K562 (cell line): ENCODE results near the gene FAM204A. TPM values are rescaled to one million over a fixed set of nuclear protein-coding genes. Genes with fewer than 3 reads are reported as not detected.

Experiments used
- ATAC-seq: fragments of 200-7000 bp; cut with Tn5 transposase; 3 replicates; pipeline ENCODE4 v1.9.1; 2020; ENCODE audit warnings: moderate library complexity
- BruUV-seq: library from RNA; stranded (reverse); fragments of 400-500 nt; replicated peaks from 2 replicates; lab custom pipeline; 2021; lab: Mats Ljungman, UMichigan
- CTCF ChIA-PET: fragments of 300-600 bp; formaldehyde crosslinking; extraction: SDS; loops from one replicate; lab custom pipeline; 2021; ENCODE audit warnings: low intra/inter-chr PET ratio; lab: Yijun Ruan, JAX
- POLR2A ChIA-PET: fragments of 300-600, 350-650 bp; sonication (Branson Sonifier 250); formaldehyde crosslinking; extraction: SDS; loops from one replicate; lab custom pipeline; 2021; ENCODE audit warnings: antibody characterized with exemption, inconsistent platforms; lab: Yijun Ruan, JAX
- DNase-seq, 4 experiments: peaks; one replicate each; pipeline versions ENCODE4 v3.0.0 to v3.0.0-alpha.2; 2011 to 2018; ENCODE audit warnings: low spot score in 3 of 4, mixed read lengths in 3 of 4; ENCODE audit errors: extremely low read depth in 1 of 4
- FAIRE-seq: peaks from 2 replicates; lab custom pipeline; 2011; peaks lifted over from hg19 to GRCh38; lab: Jason Lieb, UNC
- H2AFZ ChIP-seq: 2 replicates; pipeline ENCODE4 v1.6.0; 2011; ENCODE audit warnings: low read depth, low read length, control low read depth, inconsistent platforms
- H3K27ac ChIP-seq: fragments of 200-600 bp; 3 replicates; pipeline ENCODE4 v1.8.0; 2011; ENCODE audit warnings: low read depth, mild to moderate bottlenecking, control low read depth, inconsistent platforms, low read length, moderate library complexity, mixed read lengths; ENCODE audit errors: extremely low read depth
- H3K27me3 ChIP-seq, 2 experiments: fragments of 300-600 bp in 1 of 2; 2 replicates in 1 of 2; 3 replicates in 1 of 2; pipeline versions ENCODE4 v1.6.0 to v1.8.0; 2011; ENCODE audit warnings: inconsistent platforms in 2 of 2, low read length in 2 of 2, mild to moderate bottlenecking in 1 of 2, mixed read lengths in 1 of 2, moderate library complexity in 1 of 2; ENCODE audit not compliant: control insufficient read depth in 2 of 2, insufficient read depth in 2 of 2
- H3K36me3 ChIP-seq: fragments of 300-600 bp; 3 replicates; pipeline ENCODE4 v1.8.0; 2011; ENCODE audit warnings: mild to moderate bottlenecking, low read length, inconsistent platforms; ENCODE audit not compliant: control insufficient read depth, insufficient read depth
- H3K4me1 ChIP-seq, 2 experiments: fragments of 200-600 bp in 1 of 2; replicated peaks in 1 of 2; 2 replicates in 1 of 2; 3 replicates in 1 of 2; pipeline versions ENCODE4 v1.5.1 to v1.8.0; 2011; ENCODE audit warnings: inconsistent platforms in 2 of 2, low read length in 2 of 2, mild to moderate bottlenecking in 1 of 2, mixed read lengths in 1 of 2, moderate library complexity in 1 of 2; ENCODE audit not compliant: control insufficient read depth in 2 of 2, insufficient read depth in 2 of 2
- H3K4me2 ChIP-seq: 2 replicates; pipeline ENCODE4 v1.6.1; 2011; ENCODE audit warnings: low read length, control low read depth, inconsistent platforms, mixed read lengths; ENCODE audit not compliant: insufficient read depth
- H3K4me3 ChIP-seq: fragments of 200-600 bp; sonication (generic), shearing (Covaris generic); 2 replicates; pipeline ENCODE4 v1.5.1; 2016; ENCODE audit warnings: control low read depth, inconsistent platforms
- H3K79me2 ChIP-seq: fragments of 200-600 bp; 3 replicates; pipeline ENCODE4 v1.8.0; 2011; ENCODE audit warnings: low read length, inconsistent platforms; ENCODE audit not compliant: control insufficient read depth, insufficient read depth
- H3K9ac ChIP-seq, 2 experiments: 2 replicates each; pipeline versions ENCODE4 v1.6.0 to v1.6.1; 2011; ENCODE audit warnings: low read depth in 2 of 2, low read length in 2 of 2, control low read depth in 1 of 2, inconsistent platforms in 1 of 2, mild to moderate bottlenecking in 1 of 2, mixed read lengths in 1 of 2; ENCODE audit not compliant: insufficient read depth in 1 of 2
- H3K9me1 ChIP-seq: one replicate; pipeline ENCODE4 v1.6.0; 2011; ENCODE audit warnings: inconsistent platforms, mild to moderate bottlenecking, low read length, moderate library complexity; ENCODE audit not compliant: control insufficient read depth, insufficient read depth
- H3K9me3 ChIP-seq: replicated peaks from 2 replicates; pipeline ENCODE4 v1.5.1; 2011; ENCODE audit warnings: low read depth, low read length, inconsistent platforms; ENCODE audit not compliant: control insufficient read depth, insufficient read depth
- H4K20me1 ChIP-seq: replicated peaks from 2 replicates; pipeline ENCODE4 v1.6.1; 2011; ENCODE audit warnings: low read length, inconsistent platforms, mixed read lengths; ENCODE audit not compliant: control insufficient read depth, insufficient read depth
- CHD1 ChIP-seq: fragments of 200-600 bp; sonication (generic); IDR thresholded peaks from one replicate; pipeline ENCODE4 v1.6.1; 2012; ENCODE audit warnings: mild to moderate bottlenecking, moderate library complexity, low read length, inconsistent platforms
- ELF1 ChIP-seq: fragments of 200-800 bp; sonication (Bioruptor generic); IDR thresholded peaks from 2 replicates; pipeline ENCODE4 v1.6.1; 2016; ENCODE audit warnings: missing genetic modification characterization, missing compliant biosample characterization
- HEY1 ChIP-seq: fragments of 250-450 bp; sonication (Bioruptor Pico); IDR thresholded peaks from 2 replicates; pipeline ENCODE4 v1.5.0; 2020; ENCODE audit warnings: mild to moderate bottlenecking, moderate library complexity, borderline replicate concordance
- LARP7 ChIP-seq: fragments of 450-650 bp; IDR thresholded peaks from 2 replicates; pipeline ENCODE4 v1.6.1; 2016
- PCBP2 ChIP-seq: fragments of 200-400 bp; formaldehyde crosslinking; IDR thresholded peaks from 2 replicates; pipeline ENCODE4 v1.6.1; 2018; ENCODE audit warnings: low read length, low read depth, mild to moderate bottlenecking, moderate library complexity; ENCODE audit not compliant: poor library complexity, severe bottlenecking
- TCF3 ChIP-seq: sonication (generic); formaldehyde crosslinking; IDR thresholded peaks from 2 replicates; pipeline ENCODE4 v1.4.0; 2020; ENCODE audit warnings: mild to moderate bottlenecking, missing genetic modification reagents
- U2AF2 ChIP-seq: fragments of 200-400 bp; formaldehyde crosslinking; optimal IDR thresholded peaks from 2 replicates; pipeline ENCODE3; 2017; ENCODE audit warnings: low read depth, mild to moderate bottlenecking, low read length
- WGBS: fragments of 100-300 bp; shearing (Covaris generic); methylation state at CpG from one replicate; pipeline ENCODE4 v1.1.6; 2016; ENCODE audit warnings: low coverage, mixed read lengths; ENCODE audit not compliant: insufficient coverage; ENCODE audit errors: missing lambda C conversion rate; 5-methylcytosine and 5-hydroxymethylcytosine counted together
- in situ Hi-C: fragments of 300-500 bp; cut with MboI; formaldehyde crosslinking; loops from 4 replicates; pipeline ENCODE4 v1.15.0; 2018; ENCODE audit warnings: inconsistent platforms, mixed read lengths
- intact Hi-C: fragments of 100-400 bp; cut with micrococcal nuclease; formaldehyde crosslinking; loops from 2 replicates; pipeline ENCODE4 v1.14.2; 2022
- polyA plus RNA-seq, 8 experiments: library from polyadenylated mRNA; depleted of rRNA in 4 of 8; stranded (reverse) in 5 of 8; unstranded in 3 of 8; fragments of >200 nt; fragmentation: Nextera tagmentation in 2 of 8; fragmentation: Illumina TruSeq in 1 of 8; extraction: Ambion mirVana in 2 of 8; extraction: Trizol in 1 of 8; gene quantifications; 2 replicates each; pipeline versions ENCODE4 v1.2.1 to v1.2.3, GENCODE V29; 2011 to 2014; ENCODE audit warnings: inconsistent platforms in 1 of 8, missing spikeins in 1 of 8
- total RNA-seq, 7 experiments: library from RNA; depleted of rRNA in 6 of 7; stranded (reverse); fragments of >200 nt in 6 of 7; fragmentation: Illumina TruSeq in 2 of 7; extraction: Trizol in 2 of 7; gene quantifications; 2 replicates each; pipeline versions ENCODE4 v1.2.1 to v1.2.3, GENCODE V29; 2011 to 2021; ENCODE audit warnings: low replicate concordance in 1 of 7
- TF ChIP-seq, protein P1 (sequence below): fragments of 450-650 bp; IDR thresholded peaks from 2 replicates; pipeline ENCODE4 v1.6.1; 2016; ENCODE audit warnings: low read depth, mild to moderate bottlenecking, moderate library complexity
- TF ChIP-seq, protein P2 (sequence below): fragments of 250-450 bp; sonication (Bioruptor Pico); IDR thresholded peaks from 2 replicates; pipeline ENCODE4 v1.5.0; 2021
- TF ChIP-seq, protein P3 (sequence below): fragments of 200-800 bp; sonication (Bioruptor generic); IDR thresholded peaks from 2 replicates; pipeline ENCODE4 v1.6.1; 2017; ENCODE audit warnings: missing genetic modification characterization, missing compliant biosample characterization

The FAM204A gene
- total and polyA plus RNA-seq, 9 of the 15 experiments (the other 6 are each of a cell fraction or from before 2014, with no cell fraction given) = 29.0 to 64.5 (median 44.9) TPM

DNA sequence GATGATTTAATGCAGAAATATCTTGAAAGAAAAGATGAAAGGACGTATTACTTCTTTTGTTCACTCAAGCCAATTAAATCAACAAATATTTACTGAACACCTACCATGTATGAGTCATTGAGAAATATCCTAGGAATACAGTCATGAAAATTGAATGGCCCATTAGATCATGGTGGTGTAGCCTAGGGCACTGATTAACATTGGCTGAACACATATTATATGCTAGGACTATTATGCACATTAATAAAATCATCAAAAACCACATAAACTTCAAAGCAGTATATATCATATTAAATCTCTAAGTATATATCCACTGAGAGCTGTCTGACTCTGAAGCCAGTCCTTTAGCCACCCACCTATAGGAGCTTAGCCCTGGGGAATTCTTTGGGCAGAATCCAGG lies 41.8 kb downstream of the FAM204A start:
- ATAC-seq (no peak), DNase-seq (no peak)
- no peaks in the 10 kb centered on the region for H3K79me2 ChIP-seq
- no peak overlapping the region for H3K4me3 ChIP-seq
- no TSS peak for BruUV-seq
- no peak overlapping the region for H3K27ac ChIP-seq
- intact Hi-C loops = no loop called here
- in situ Hi-C loops = no loop called here
- no peaks in the 10 kb centered on the region; a peak in 1 of 5 replicates for H3K27me3 ChIP-seq
- CTCF ChIA-PET = no interaction called here
- no peak overlapping the region for H2AFZ ChIP-seq
- no peak overlapping the region for H3K9ac ChIP-seq
- POLR2A ChIA-PET = interaction anchor here (0.5 kb wide), 1 partner anchor 221 kb away, joined by 3 read pairs; no protein-coding TSS in a partner anchor
- no peaks in the 10 kb centered on the region; a peak in 1 of 5 replicates for H3K4me1 ChIP-seq
- 64% methylated on average over 1 of the region's 1 CpG for WGBS
- no peaks in the 10 kb centered on the region for H3K9me3 ChIP-seq
- TF ChIP-seq TCF3 (CRISPR knock-in tag) (no peak), HEY1 (no peak), PCBP2 (no peak), U2AF2 (no peak), ELF1 (tag) (no peak), CHD1 (no peak), LARP7 (no peak)
- TF ChIP-seq, protein P1, sequence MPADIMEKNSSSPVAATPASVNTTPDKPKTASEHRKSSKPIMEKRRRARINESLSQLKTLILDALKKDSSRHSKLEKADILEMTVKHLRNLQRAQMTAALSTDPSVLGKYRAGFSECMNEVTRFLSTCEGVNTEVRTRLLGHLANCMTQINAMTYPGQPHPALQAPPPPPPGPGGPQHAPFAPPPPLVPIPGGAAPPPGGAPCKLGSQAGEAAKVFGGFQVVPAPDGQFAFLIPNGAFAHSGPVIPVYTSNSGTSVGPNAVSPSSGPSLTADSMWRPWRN = no peak
- TF ChIP-seq, protein P2, sequence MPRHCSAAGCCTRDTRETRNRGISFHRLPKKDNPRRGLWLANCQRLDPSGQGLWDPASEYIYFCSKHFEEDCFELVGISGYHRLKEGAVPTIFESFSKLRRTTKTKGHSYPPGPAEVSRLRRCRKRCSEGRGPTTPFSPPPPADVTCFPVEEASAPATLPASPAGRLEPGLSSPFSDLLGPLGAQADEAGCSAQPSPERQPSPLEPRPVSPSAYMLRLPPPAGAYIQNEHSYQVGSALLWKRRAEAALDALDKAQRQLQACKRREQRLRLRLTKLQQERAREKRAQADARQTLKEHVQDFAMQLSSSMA (CRISPR knock-in tag) = no peak
- TF ChIP-seq, protein P3, sequence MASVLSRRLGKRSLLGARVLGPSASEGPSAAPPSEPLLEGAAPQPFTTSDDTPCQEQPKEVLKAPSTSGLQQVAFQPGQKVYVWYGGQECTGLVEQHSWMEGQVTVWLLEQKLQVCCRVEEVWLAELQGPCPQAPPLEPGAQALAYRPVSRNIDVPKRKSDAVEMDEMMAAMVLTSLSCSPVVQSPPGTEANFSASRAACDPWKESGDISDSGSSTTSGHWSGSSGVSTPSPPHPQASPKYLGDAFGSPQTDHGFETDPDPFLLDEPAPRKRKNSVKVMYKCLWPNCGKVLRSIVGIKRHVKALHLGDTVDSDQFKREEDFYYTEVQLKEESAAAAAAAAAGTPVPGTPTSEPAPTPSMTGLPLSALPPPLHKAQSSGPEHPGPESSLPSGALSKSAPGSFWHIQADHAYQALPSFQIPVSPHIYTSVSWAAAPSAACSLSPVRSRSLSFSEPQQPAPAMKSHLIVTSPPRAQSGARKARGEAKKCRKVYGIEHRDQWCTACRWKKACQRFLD (CRISPR knock-in tag) = no peak
- TF ChIP-seq, all 486 proteins: peak for 0
- Histone ChIP-seq H3K9me1 (no peaks in the 10 kb centered on the region), H3K36me3 (0 out of 3 replicates have a peak, but pooled peaks cover 3% of the 10 kb centered on the region), H3K4me2 (no peak overlapping the region), H4K20me1 (no peaks in the 10 kb centered on the region)
- FAIRE-seq = no peak
